ENCODE measurements around the gene SYT12. TPM values are rescaled to one million over a fixed set of nuclear protein-coding genes. Genes with fewer than 3 reads are reported as not detected.

SYT12 gene
- total and polyA plus RNA-seq, 8 donors: 0.06 to 0.61 (median 0.11) TPM; not detected in 1

DNA sequence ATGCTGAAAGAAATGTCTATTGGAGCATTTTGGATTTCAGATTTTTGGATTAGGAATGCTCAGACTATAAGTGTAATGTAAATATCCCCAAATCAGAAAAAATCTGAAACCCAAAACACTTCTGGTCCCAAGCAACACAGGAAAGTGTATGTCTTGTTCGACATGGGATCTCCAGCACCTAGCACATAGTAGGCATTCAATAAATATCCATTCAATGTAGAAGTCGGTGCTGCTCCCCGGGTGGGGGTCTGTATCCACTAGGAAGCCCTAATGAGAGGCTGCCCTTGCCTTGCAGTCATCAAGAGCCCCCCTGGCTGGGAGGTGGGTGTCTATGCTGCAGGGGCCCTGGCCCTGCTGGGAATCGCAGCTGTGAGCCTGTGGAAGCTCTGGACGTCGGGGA, 11.4 kb downstream of the SYT12 start:
- intact Hi-C loops (cut with DNase I): no loop called here
- no peaks in the 10 kb centered on the region for H3K9me3 ChIP-seq
- no peak overlapping the region for H3K27ac ChIP-seq
- TF ChIP-seq, protein P1, sequence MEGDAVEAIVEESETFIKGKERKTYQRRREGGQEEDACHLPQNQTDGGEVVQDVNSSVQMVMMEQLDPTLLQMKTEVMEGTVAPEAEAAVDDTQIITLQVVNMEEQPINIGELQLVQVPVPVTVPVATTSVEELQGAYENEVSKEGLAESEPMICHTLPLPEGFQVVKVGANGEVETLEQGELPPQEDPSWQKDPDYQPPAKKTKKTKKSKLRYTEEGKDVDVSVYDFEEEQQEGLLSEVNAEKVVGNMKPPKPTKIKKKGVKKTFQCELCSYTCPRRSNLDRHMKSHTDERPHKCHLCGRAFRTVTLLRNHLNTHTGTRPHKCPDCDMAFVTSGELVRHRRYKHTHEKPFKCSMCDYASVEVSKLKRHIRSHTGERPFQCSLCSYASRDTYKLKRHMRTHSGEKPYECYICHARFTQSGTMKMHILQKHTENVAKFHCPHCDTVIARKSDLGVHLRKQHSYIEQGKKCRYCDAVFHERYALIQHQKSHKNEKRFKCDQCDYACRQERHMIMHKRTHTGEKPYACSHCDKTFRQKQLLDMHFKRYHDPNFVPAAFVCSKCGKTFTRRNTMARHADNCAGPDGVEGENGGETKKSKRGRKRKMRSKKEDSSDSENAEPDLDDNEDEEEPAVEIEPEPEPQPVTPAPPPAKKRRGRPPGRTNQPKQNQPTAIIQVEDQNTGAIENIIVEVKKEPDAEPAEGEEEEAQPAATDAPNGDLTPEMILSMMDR (IDR thresholded peaks at IDR 0.05): no peak
- H3K4me3 ChIP-seq: no peak overlapping the region
- ATAC-seq: no peak
- H3K4me1 ChIP-seq: no peaks in the 10 kb centered on the region
- DNase-seq: no peak
- peaks cover 0 to 43% of the 10 kb centered on the region in 2 donors for H3K27me3 ChIP-seq
- H3K36me3 ChIP-seq: no peaks in the 10 kb centered on the region

DNA sequence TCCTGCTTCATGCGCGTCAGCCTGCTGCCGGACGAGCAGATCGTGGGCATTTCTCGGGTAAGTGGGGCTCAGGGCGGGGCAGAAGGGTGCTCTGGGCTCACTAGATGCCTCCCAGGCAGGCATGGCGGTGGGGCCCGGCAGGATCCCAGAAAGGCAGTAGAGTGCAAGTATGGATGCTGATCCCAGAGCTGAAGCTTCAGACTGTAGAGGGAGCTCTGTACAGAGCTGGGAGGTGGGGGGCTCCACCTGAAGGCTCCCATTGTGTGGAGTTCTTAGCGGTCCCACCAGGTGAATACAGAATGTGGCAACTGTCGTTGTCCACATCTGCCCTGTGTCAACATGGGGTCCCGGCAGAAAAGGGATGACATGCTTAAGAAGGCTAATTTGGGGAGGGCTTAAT, 17.2 kb downstream of the SYT12 start:
- intact Hi-C loops (cut with DNase I): no loop called here
- no peaks in the 10 kb centered on the region for H3K36me3 ChIP-seq
- DNase-seq (no peak), ATAC-seq (no peak)
- H3K27ac ChIP-seq: no peak overlapping the region
- TF ChIP-seq, protein P1 (IDR thresholded peaks at IDR 0.05): no peak
- H3K4me3 ChIP-seq: no peak overlapping the region
- H3K4me1 ChIP-seq: no peaks in the 10 kb centered on the region
- H3K9me3 ChIP-seq: no peaks in the 10 kb centered on the region
- peaks cover 0 to 15% of the 10 kb centered on the region in 2 donors for H3K27me3 ChIP-seq

- H3K27ac ChIP-seq: no peak overlapping the region
- H3K27me3 ChIP-seq: peaks cover 0 to 15% of the 10 kb centered on the region in 2 donors
- H3K4me1 ChIP-seq: no peaks in the 10 kb centered on the region
- H3K36me3 ChIP-seq: no peaks in the 10 kb centered on the region
- intact Hi-C loops (cut with DNase I): no loop called here
- TF ChIP-seq, protein P1 (IDR thresholded peaks at IDR 0.05): no peak
- no peaks in the 10 kb centered on the region for H3K9me3 ChIP-seq
- ATAC-seq (no peak), DNase-seq (no peak)
- H3K4me3 ChIP-seq: no peak overlapping the region
Observed at GRCh38 chr11:67041602-67042001, 18.7 kb downstream of the SYT12 start.

DNA sequence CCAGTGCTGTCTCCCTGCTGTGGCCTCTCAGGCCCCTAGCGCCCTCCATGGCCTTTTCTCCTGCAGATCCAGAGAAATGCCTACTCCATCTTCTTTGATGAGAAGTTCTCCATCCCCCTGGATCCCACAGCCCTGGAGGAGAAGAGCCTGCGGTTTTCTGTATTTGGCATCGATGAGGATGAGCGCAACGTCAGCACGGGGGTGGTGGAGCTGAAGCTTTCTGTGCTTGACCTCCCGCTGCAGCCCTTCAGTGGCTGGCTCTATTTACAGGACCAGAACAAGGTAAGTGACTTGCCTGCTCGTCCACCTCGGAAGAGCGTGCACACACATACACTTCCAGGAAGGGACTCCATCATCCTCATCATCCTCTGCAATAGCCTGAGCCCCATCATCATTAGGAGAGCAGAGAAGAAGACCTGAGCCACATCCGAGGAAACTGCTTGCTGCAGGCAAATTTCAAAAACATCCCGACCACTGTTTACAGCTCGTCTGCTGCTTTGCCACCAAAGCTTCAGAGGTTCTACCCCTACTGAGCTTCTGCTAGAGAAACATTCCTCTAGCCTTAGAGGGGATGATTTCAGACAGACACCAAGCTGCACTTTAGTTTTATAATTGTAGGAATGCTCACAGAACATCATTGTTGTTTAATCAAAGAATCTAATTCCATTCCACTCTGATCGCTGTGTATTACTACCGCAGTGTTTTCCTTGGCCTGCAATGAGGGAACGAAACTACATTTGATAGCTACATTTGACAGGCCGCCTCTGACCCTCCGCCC, 20.8 kb downstream of the SYT12 start:
- Histone ChIP-seq H3K36me3 (no peaks in the 10 kb centered on the region), H3K27me3 (peaks cover 0 to 15% of the 10 kb centered on the region in 2 donors), H3K9me3 (no peaks in the 10 kb centered on the region), H3K4me3 (no peak overlapping the region), H3K4me1 (no peaks in the 10 kb centered on the region), H3K27ac (no peak overlapping the region)
- DNase-seq: no peak
- ATAC-seq: no peak
- TF ChIP-seq, protein P1 (IDR thresholded peaks at IDR 0.05): no peak
- intact Hi-C loops (cut with DNase I): no loop called here

GRCh38 chr11:67044496-67044895, 21.6 kb downstream of the SYT12 start:
- Histone ChIP-seq H3K4me1 (no peaks in the 10 kb centered on the region), H3K27me3 (peaks cover 0 to 15% of the 10 kb centered on the region in 2 donors), H3K9me3 (no peaks in the 10 kb centered on the region), H3K4me3 (no peak overlapping the region), H3K36me3 (no peaks in the 10 kb centered on the region), H3K27ac (no peak overlapping the region)
- no peak for ATAC-seq
- no peak for DNase-seq
- intact Hi-C loops (cut with DNase I): no loop called here
- TF ChIP-seq, protein P1 (IDR thresholded peaks at IDR 0.05): no peak

All from left lung (tissue), 10 donors.